GM18519 (cell line): Measurements from ENCODE around the gene IRAK1.

ENCODE experiments used
- ATAC-seq: cut with Tn5 transposase; IDR thresholded peaks from one replicate; pipeline ENCODE4 v1.9.1; 2021; ENCODE audit warnings: mild to moderate bottlenecking, moderate library complexity; ENCODE audit not compliant: unreplicated experiment, low FRiP score

Gene IRAK1

GRCh38 chrX:153973127-153974002 is 46.3 kb downstream of the IRAK1 start:
- no peak for ATAC-seq

DNA sequence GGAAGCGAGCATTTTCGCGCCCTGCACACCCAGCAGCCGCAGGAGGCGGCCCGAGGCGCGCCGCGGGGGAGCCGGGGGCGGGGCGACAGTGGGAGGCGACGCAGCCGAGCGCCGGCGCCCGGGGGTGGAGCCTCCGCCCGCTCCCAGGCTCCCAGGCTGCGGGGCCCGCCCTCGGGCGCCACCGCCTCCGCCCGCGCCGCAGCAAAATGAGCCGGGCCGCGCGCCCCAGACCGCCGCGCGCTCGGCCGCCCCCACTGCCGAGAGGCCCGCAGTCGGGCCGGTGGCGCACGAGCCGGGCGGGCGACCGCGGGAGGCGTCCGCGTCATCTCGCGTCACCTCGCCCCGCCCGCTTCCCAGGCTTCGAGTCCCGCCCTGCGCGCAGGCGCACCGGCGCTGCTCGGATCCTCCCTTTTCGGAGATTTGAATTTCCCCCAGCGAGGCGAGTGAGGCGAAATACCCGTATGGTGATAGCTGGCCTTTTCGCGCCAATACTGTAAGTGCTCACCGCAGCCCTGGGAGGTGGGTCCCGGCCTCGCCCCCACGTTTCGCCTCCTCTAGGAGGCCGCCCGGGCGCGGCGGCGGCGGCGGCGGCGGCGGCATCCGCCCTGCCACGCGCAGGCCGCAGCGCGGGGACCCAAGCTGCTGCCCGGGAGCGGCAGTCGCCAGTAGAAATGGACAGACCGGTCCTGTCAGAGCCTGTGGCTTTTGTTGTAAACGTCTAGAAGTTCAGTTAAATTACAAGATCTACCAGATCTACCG is 47.2 kb downstream of the IRAK1 start, which contains the start of gene TMEM187:
Gene TMEM187, plus strand, starts transcription at position 387 of the 759 bp plus-strand sequence. CDS start 9,309 bp downstream, outside the sequence.
- ATAC-seq, result no peak

DNA sequence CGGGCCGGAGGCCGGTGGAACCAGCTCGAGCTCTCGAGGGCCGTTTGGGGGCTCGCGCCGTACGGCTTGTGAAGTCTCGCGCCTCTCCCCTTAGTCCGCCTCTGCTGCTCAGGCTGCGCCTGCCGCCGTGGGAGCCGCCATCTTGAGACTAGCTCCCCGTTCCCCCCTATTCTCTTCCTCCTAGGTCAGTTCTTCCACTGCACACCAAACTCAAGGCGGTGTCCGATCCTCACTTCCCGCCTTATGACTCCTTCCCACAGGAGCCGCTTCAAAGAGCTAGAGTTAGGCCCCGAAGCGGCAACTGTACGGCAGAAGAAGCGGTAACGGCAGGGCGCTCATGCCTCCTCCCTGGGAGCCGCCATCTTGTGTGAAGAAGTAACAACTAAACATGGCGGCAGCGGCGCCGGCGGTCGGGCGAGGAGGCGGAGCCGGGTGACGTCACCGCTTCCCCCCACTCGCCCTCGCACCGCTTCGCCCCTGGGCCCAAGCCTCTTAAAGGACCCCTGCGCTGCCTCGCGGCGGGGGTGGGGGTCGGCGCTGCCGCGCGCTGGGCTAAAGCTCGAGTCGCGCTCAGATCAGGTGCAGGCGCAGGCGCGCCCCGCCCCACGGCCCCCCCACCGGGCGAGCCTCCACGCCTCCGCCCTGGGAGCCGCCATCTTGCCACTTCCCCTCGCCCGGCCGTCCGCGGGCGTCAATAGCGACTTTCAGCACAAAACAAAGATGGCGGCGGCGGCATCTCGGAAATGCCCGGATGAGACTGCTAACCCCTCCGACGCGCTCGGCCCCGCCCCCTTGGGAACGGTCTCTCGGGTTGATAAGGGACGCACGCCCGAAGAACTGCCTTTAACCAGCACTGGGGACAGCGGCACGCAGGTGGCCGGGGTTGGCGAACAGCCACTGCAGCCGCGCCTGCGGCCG is 48.0 kb downstream of the IRAK1 start, which contains the start of gene HCFC1:
Gene HCFC1, minus strand, starts transcription at position 369 of the 918 bp plus-strand sequence. CDS start 978 bp downstream, outside the sequence.
- ATAC-seq, result no peak

- no peak for ATAC-seq
Measured at GRCh38 chrX:153971124-153971449, 48.6 kb downstream of the IRAK1 start.

DNA sequence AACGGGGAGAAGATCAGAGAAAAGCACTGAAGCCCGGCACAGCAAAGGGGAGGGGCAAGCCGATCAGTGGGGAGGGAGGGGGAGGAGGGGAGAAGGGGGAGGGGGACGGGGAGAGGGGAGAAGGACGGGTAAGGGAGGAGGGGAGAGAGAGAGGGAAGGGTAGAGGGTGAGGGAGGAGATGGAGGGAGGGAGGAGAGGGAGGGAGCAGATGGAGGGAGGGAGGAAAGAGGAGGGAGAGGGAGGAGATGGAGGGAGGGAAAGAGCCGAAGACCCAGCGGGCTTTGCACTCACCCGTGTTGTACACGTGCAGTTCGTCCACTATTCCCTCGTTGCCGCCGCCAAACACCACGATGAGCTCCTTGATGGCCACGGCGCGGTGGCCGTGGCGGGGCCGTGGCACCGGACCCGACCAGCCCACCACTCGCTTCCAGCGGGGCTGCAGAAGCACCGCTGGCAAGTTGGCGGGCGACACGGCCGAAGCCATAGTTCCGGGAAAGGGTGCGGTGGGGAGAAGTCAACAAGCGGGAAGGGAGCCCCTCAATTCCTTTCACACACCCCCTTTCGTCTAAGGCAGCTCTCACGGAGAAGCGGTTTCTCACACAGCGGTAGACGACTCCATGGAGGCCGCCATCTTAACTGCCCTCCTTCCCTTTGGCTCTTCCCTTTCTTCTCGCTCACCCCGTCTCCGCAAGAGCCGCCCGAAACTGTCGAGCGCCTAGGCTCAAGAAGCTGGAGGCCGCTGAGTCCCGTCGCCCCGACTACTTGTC is 49.2 kb downstream of the IRAK1 start:
- ATAC-seq, result no peak

GRCh38 chrX:153969904-153970356 is 49.8 kb downstream of the IRAK1 start:
- ATAC-seq, result no peak

DNA sequence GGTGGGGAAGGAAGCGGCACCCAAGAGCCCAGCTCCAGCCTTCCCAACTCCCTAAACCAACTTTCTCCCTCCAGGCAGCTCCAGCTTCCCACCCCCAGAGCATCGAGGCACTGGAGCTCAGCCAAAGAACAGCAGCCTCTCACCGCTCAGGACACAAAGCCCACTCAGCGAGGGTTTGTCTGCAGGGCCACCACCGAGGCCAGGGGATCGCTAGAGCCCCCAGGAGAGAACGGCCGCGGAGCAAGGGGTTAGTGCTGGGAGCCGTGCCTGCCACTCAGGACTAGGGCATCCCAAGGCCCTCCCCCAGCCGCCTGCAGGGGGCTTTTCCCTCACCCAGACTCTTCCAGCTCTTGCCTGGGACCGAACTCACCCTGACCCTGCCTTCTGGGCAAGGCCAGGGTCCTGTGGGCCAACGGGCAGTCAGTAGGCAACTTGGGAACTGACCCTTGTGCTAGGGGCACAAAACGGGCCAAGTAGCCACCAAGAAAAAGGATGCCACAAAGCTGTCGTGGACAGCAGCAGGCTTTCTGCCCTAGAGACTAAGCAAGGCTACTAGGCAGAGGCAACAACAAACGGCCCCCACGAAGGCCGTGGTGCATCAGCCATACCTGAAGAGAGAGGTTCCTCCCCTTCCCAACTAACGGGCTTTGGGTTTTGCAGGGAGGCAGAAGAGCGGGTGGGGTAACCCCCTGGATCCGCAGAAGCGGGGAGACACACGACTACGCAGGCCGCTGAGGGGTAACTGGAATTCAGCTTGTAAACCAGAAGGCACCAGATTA is 50.4 kb downstream of the IRAK1 start:
- ATAC-seq, result no peak

DNA sequence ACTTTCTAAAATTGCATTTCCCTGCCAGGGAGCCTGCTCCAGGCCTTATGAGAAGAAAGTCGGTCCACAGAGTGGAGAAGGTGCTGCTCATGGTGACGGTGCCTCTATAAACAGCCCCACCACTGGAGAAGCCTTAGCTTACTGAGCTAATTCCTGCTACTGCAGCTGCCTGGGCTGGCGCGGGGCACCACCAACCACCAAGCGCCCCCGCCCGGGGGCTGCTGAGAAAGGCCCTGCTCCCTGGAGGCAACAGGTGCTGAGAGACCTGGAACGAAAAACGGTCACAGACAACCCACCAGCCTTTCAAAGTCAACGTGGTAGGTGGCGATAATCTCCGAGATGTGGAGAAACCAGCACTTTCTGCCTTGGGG is 51.0 kb downstream of the IRAK1 start:
- ATAC-seq, result no peak

DNA sequence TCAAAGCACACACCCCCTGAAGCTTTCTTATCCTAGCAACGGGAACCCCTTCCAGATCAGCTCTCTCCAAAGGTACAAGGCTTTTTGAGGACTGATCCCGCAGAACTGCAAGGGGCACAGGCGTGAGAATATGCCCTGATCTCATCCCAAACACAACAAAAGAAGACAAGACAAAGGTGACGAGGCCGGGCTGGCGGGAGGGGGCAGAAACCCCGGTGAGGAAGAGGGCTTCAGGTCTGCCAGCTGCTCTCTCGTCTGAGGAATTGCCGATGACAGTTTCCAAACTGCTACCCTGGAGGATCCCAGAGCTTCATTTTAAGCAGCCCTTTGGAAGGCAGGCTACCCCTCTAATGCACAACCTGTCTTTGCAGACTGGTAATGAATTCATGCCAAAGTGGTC is 51.4 kb downstream of the IRAK1 start:
- ATAC-seq, result no peak

- no peak for ATAC-seq
Measured at GRCh38 chrX:153967536-153968224, 52.0 kb downstream of the IRAK1 start.

DNA sequence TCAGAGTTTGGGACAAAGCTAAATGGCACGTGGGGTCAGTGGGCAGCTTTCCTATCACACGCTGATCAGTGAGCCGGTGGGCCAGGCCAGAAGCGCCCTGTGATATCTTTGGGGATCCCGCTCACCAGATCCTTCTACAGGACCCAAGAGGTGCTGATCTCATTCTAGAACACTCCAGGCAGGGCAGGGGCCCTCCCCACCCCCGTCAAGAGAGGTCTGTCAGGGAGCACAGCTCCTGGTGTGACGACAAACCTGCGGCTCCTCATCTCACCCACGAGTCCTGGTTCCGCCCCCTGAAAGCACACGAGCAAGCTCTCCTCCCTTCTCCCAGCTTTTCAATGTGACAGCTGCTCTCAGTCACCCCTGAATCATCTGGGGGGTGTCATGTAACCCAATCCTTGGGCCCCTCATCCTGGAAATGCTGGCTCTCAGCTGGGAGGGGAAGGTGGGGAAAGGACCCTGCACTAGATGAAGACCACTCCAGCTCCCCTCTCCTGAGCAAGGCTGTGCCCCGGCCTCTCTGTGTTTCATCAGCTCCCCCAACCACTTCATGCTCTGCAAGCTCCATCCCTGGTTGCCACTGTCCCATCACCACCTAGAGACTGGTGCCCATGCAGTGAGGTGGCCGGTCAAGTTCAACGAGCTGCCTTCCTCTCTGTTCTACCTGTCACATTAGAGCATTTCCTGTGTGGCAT is 52.7 kb downstream of the IRAK1 start:
- ATAC-seq, result no peak

DNA sequence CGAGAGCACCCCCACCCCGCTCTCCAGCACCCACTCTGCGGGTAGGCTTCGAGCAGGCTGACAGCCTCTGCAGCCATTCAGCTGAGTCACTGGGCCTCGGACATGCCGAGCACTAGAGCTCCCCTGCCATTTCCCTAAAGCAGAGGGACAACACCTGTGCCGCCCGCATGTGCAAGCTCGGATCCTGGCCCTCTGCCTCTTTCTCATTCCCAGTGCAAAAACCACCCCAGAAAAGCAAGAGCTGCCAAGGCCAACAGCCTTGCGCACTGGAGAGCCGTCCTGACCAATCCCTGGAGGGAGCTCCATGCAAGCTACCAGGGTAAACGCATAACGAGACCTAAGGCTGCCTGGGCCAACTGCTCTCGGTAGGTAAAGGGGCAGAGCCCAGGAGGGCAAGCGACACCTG is 53.4 kb downstream of the IRAK1 start:
- no peak for ATAC-seq

- ATAC-seq, result no peak
Measured at GRCh38 chrX:153965406-153965805, 54.3 kb downstream of the IRAK1 start.

- ATAC-seq, result no peak
Measured at GRCh38 chrX:153964105-153964504, 55.6 kb downstream of the IRAK1 start.

DNA sequence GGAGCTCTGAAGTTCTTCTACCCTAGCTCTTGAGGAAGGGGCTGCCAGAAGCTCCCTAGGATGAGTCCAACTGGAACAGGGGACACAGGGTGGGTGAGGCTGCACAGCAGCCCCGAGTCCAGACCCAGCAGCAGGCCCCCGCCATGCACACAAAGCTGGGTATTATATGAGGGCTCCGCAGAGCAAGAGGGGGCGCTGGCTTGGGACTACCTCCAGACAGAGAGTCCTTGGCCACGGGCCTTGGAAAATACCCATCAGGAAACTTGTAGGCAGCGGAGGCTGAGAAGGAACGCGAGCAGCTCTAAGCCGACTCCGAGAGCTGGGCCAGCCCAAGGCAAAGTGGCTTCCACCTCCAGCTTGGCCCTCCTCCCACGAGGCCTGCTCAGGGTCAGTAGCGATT is 56.2 kb downstream of the IRAK1 start:
- ATAC-seq, result no peak

DNA sequence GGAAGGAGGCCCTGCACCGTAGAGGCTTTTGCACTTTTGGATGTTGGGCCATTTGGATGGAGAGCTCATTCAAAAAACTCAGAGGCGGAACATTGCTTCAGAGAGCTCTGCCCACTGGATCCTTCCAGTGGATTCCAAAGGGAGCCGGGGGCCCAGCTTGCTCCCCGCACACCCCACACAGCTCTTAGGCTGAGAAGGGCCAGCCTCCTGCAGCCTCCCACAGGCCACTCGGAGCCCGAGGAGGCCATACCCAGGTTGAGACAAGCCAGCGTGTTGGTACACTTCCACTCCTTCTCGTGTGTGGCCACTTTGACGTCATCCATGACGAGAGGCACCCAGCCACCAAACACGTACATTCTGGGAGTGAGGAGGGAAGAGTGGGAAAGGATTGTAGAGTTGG is 58.4 kb downstream of the IRAK1 start:
- no peak for ATAC-seq

DNA sequence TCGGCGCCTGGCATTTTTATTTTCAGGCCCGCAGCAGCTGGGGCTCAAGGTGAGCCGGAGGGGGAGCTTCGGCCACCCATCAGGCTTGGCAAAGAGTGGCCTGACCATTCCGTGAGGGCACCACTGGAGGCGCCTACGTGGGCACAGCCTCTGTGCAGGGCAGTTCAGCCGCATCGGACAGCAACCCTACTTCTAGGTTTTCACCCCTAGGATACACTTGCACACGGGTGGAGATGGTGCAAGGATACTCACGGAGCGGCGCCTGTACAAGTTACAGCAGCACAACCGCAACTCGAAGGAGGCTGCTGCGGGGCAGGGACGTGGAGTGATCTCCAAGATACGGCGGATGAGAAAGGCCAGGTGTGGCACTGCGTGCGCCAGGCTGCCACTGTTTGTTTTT is 58.9 kb downstream of the IRAK1 start:
- ATAC-seq, result no peak
